Right atrium auricular region (tissue), 2 donors: ENCODE results near the gene FOXA2. TPM values are rescaled to one million over a fixed set of nuclear protein-coding genes. Genes with fewer than 3 reads are reported as not detected.
"Not testable (repeated sequence)": the region's sequence is repeated elsewhere in the genome, so short reads cannot be mapped to it uniquely, and the experiment has no call there.

Experiments used
- DNase-seq: peaks from one replicate; pipeline ENCODE4 v3.0.0-alpha.2; 2019; ENCODE audit warnings: low spot score
- H3K27ac ChIP-seq, 2 donors: fragments of 200-600 bp; sonication (generic); 1 replicate in 1 of 2; 2 replicates in 1 of 2; pipeline ENCODE4 v1.5.1; 2016 to 2019
- H3K27me3 ChIP-seq, 2 donors: fragments of 200-600 bp; sonication (generic); one replicate each; pipeline versions ENCODE4 v1.5.1 to v1.6.0; 2017 to 2019
- H3K36me3 ChIP-seq: fragments of 200-600 bp; sonication (generic); one replicate; pipeline ENCODE4 v1.5.1; 2016
- H3K4me1 ChIP-seq, 2 donors: fragments of 200-600 bp; sonication (generic); one replicate each; pipeline versions ENCODE4 v1.5.1 to v1.6.0; 2017 to 2019
- H3K4me3 ChIP-seq, 2 donors: fragments of 200-600 bp; sonication (generic); 1 replicate in 1 of 2; 2 replicates in 1 of 2; pipeline ENCODE4 v1.5.1; 2017 to 2019; ENCODE audit warnings: mild to moderate bottlenecking in 1 of 2, moderate library complexity in 1 of 2
- H3K9me3 ChIP-seq, 2 donors: fragments of 200-600 bp; sonication (generic); one replicate each; pipeline ENCODE4 v1.5.1; 2019
- total RNA-seq, 2 donors: library from RNA; depleted of rRNA; stranded (reverse); fragments of >200 nt; gene quantifications; one replicate each; pipeline ENCODE4 v1.1.0, GENCODE V29; 2016
- TF ChIP-seq, protein P1 (sequence below), 2 donors: fragments of 200-600 bp; sonication (generic); IDR thresholded peaks; one replicate each; pipeline ENCODE4 v1.5.1; 2019; ENCODE audit warnings: antibody characterized with exemption in 2 of 2

FOXA2 gene
- total RNA-seq, 2 donors from 2014 or later = not detected

DNA sequence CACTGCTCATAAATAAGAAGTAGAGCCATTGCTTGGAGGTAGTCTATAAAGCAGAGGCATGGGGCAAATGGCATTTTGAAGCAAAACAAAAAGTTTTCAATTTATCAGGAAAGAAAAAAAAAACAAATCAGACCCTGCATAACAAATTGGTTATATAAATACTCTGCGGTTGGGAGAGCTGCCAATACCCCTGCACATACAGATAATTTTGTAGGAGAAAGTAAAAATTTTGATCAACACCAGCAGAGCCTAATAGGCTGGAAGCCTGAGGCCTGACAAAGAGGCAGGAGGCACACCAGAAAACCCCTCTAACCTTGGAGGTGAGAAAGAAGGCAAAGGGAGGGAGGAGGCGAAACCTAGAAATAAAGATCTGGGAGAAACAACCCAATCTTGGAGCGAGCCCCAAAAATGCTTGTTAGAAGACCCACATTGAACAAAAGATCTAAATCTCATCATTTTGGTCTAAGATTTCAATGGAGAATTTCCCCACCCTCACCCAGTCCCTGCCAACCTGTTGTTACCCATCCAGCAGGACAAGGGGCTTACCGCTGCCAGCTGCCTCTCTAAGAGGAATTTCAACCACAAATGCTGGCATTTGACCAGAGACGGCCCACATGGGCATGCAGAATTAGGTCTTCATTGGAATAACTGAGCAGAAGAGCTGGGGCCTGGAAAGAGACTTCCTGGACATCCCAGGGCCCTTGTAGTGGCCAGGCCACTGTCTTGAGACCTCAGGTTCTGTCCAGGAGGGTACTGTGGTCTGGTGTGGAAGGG, 28.4 kb downstream of the FOXA2 start:
- peaks cover 0 to 12% of the 10 kb centered on the region in 2 donors for H3K27me3 ChIP-seq
- no peaks in the 10 kb centered on the region for H3K36me3 ChIP-seq
- H3K4me3 ChIP-seq = no peak overlapping the region
- no peaks in the 10 kb centered on the region for H3K9me3 ChIP-seq
- H3K27ac ChIP-seq = no peak overlapping the region
- no peaks in the 10 kb centered on the region for H3K4me1 ChIP-seq
- TF ChIP-seq, protein P1, sequence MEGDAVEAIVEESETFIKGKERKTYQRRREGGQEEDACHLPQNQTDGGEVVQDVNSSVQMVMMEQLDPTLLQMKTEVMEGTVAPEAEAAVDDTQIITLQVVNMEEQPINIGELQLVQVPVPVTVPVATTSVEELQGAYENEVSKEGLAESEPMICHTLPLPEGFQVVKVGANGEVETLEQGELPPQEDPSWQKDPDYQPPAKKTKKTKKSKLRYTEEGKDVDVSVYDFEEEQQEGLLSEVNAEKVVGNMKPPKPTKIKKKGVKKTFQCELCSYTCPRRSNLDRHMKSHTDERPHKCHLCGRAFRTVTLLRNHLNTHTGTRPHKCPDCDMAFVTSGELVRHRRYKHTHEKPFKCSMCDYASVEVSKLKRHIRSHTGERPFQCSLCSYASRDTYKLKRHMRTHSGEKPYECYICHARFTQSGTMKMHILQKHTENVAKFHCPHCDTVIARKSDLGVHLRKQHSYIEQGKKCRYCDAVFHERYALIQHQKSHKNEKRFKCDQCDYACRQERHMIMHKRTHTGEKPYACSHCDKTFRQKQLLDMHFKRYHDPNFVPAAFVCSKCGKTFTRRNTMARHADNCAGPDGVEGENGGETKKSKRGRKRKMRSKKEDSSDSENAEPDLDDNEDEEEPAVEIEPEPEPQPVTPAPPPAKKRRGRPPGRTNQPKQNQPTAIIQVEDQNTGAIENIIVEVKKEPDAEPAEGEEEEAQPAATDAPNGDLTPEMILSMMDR (IDR thresholded peaks at IDR 0.05) = no peak
- DNase-seq = no peak

- TF ChIP-seq, protein P1 (IDR thresholded peaks at IDR 0.05) = no peak
- Histone ChIP-seq H3K27me3 (peaks cover 0 to 1% of the 10 kb centered on the region in 2 donors), H3K9me3 (peaks cover 0 to 2% of the 10 kb centered on the region in 2 donors), H3K4me1 (no peaks in the 10 kb centered on the region), H3K27ac (no peak overlapping the region), H3K36me3 (no peaks in the 10 kb centered on the region), H3K4me3 (no peak overlapping the region)
- DNase-seq = no peak
These were observed 30.0 kb downstream of the FOXA2 start for GRCh38 chr20:22554391-22554790.

GRCh38 chr20:22550514-22550913, 33.9 kb downstream of the FOXA2 start:
- not testable (repeated sequence) for H3K4me3 ChIP-seq, H3K4me1 ChIP-seq, DNase-seq, H3K36me3 ChIP-seq, H3K27ac ChIP-seq, H3K27me3 ChIP-seq, H3K9me3 ChIP-seq

- peaks cover 0 to 4% of the 10 kb centered on the region in 2 donors for H3K27me3 ChIP-seq
- no peak overlapping the region for H3K27ac ChIP-seq
- no peaks in the 10 kb centered on the region for H3K36me3 ChIP-seq
- no peaks in the 10 kb centered on the region for H3K4me1 ChIP-seq
- no peak for DNase-seq
- peaks cover 0 to 2% of the 10 kb centered on the region in 2 donors for H3K9me3 ChIP-seq
- H3K4me3 ChIP-seq = no peak overlapping the region
- TF ChIP-seq, protein P1 (IDR thresholded peaks at IDR 0.05) = no peak
These were observed 36.3 kb downstream of the FOXA2 start for GRCh38 chr20:22548040-22548439.

DNA sequence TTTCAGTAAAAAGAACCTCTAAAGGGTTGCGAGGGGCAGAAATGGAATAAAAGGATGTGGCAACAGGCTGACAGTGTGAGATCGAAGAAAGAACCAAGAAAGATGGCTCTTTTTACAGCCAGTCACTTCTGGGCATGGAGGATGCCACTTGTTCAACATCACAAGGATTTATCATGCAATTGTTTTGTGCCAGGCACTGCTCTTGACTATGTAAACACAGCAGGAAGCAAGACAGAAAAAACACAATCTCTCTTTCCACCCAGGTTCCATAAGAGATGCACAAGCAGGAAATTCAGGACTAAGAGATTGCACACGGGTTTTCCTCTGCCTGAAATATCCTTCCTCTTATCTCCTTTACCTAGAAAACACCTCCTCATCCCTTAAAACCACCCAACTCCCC, 38.0 kb downstream of the FOXA2 start:
- TF ChIP-seq, protein P1 (IDR thresholded peaks at IDR 0.05) = no peak
- Histone ChIP-seq H3K9me3 (peaks cover 0 to 2% of the 10 kb centered on the region in 2 donors), H3K27ac (no peak overlapping the region), H3K4me3 (no peak overlapping the region), H3K4me1 (no peaks in the 10 kb centered on the region), H3K36me3 (no peaks in the 10 kb centered on the region), H3K27me3 (peaks cover 0 to 4% of the 10 kb centered on the region in 2 donors)
- no peak for DNase-seq

DNA sequence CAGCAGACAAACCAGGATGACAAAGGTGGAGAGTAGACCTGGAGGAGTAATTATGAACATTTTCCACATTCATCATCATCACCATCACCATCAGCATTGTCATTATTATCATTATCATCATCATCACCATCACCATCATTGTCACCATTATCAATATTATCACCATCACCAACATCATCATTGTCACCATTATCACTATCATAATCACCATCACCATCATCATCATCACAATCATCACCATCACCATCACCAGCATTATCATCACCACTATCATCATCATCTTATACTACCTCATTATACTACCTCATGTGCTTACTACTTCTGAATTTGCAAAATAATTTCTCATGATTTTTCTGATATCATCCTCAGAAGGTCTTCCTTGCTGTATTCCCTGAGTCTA, 39.3 kb downstream of the FOXA2 start:
- H3K4me1 ChIP-seq = no peaks in the 10 kb centered on the region
- peaks cover 0 to 4% of the 10 kb centered on the region in 2 donors for H3K27me3 ChIP-seq

More for the DNA sequence above, 39.3 kb downstream of the FOXA2 start:
- no peak overlapping the region for H3K27ac ChIP-seq
- peaks cover 0 to 2% of the 10 kb centered on the region in 2 donors for H3K9me3 ChIP-seq
- no peaks in the 10 kb centered on the region for H3K36me3 ChIP-seq
- no peak for DNase-seq
- TF ChIP-seq, protein P1 (IDR thresholded peaks at IDR 0.05) = no peak
- H3K4me3 ChIP-seq = no peak overlapping the region
